ENCODE data around the gene DPAGT1. TPM values are rescaled to one million over a fixed set of nuclear protein-coding genes. Genes with fewer than 3 reads are reported as not detected.

The DPAGT1 gene
- total and polyA plus RNA-seq, 2 of the 8 experiments (the other 6 are each of a cell fraction or from before 2014, with no cell fraction given), result 59.8 to 236 TPM

GRCh38 chr11:119067371-119068222, 34.1 kb downstream of the DPAGT1 start, which contains the start of gene VPS11 (continued):
- TF ChIP-seq GTF2F1 (IDR thresholded peaks at IDR 0.05; ENCODE audit: borderline replicate concordance, low read depth, low read length), result 0 out of 2 replicates have a peak, but pooled peaks have one; percentile 45
- TF ChIP-seq TAF7 (optimal IDR thresholded peaks at IDR 0.05; ENCODE audit: borderline replicate concordance, low read depth, low read length), result peak; percentile 77
- no peak for TF ChIP-seq CBX8 (IDR thresholded peaks at IDR 0.05; ENCODE audit: borderline replicate concordance, low read depth, low read length)
- TF ChIP-seq CTBP2 (IDR thresholded peaks at IDR 0.05; ENCODE audit: borderline replicate concordance, insufficient read depth, insufficient read length, low read length), result peak; percentile 56
- TF ChIP-seq RBBP5 (IDR thresholded peaks at IDR 0.05; ENCODE audit: borderline replicate concordance, low read depth, low read length), result no peak
- no peak for TF ChIP-seq RNF2 (IDR thresholded peaks at IDR 0.05; ENCODE audit: borderline replicate concordance, low read depth, low read length, missing control alignments, poor library complexity, severe bottlenecking)
- peak; percentile 78 for TF ChIP-seq PHF8 (conservative IDR thresholded peaks at IDR 0.05; ENCODE audit: low read depth, low read length)
- peak; percentile 90 for TF ChIP-seq TAF1 (IDR thresholded peaks at IDR 0.05; ENCODE audit: low read depth, low read length)
- peak; percentile 98 for TF ChIP-seq KDM5A (IDR thresholded peaks at IDR 0.05; ENCODE audit: low read length)
- TF ChIP-seq, protein P1, sequence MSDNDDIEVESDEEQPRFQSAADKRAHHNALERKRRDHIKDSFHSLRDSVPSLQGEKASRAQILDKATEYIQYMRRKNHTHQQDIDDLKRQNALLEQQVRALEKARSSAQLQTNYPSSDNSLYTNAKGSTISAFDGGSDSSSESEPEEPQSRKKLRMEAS (IDR thresholded peaks at IDR 0.05), result peak; percentile 69
- peak; percentile 78 for TF ChIP-seq TBP (IDR thresholded peaks at IDR 0.05; ENCODE audit: low read depth, low read length)
- peak; percentile 43 to 91 for TF ChIP-seq POLR2A (IDR thresholded peaks at IDR 0.05; ENCODE audit: control extremely low read depth in 1 of 2, low read depth in 2 of 2, low read length in 2 of 2)
- TF ChIP-seq HDAC2 (IDR thresholded peaks at IDR 0.05; ENCODE audit: borderline replicate concordance in 1 of 2, low read depth in 2 of 2, low read length in 2 of 2), result peak in 1 of 2 experiments; percentile 95; a peak in 2 of 4 replicates
- no peak for TF ChIP-seq SUZ12 (IDR thresholded peaks at IDR 0.05; ENCODE audit: low read length)
- TF ChIP-seq SP4 (IDR thresholded peaks at IDR 0.05; ENCODE audit: low read length), result peak; percentile 98
- TF ChIP-seq RFX5 (IDR thresholded peaks at IDR 0.05; ENCODE audit: borderline replicate concordance, low read depth, low read length), result no peak
- no peak for TF ChIP-seq NANOG (IDR thresholded peaks at IDR 0.05; ENCODE audit: insufficient read depth, low read depth, low read length, poor library complexity, severe bottlenecking)
